ENCODE measurements around the gene PANK4.

- TF ChIP-seq SUZ12 (IDR thresholded peaks at IDR 0.05; ENCODE audit: unreplicated experiment) = no peak
- no peak for TF ChIP-seq RBBP5 (conservative IDR thresholded peaks at IDR 0.05)
Observed at GRCh38 chr1:2520206-2520605, 6.2 kb downstream of the PANK4 start.

Data from GM12878 (cell line).